HAP-1 (cell line): ENCODE measurements around the gene SLC35F1.

Source experiments
- DNase-seq, 2 experiments: peaks; one replicate each; pipeline ENCODE4 v3.0.0-alpha.2; 2016 to 2020; ENCODE audit warnings: low spot score in 2 of 2
- H3K27me3 ChIP-seq: fragments of 250-450 bp; sonication (Bioruptor Pico); 2 replicates; pipeline ENCODE4 v1.5.1; 2020; ENCODE audit warnings: low read depth, mild to moderate bottlenecking, moderate library complexity
- H3K36me3 ChIP-seq: fragments of 250-450 bp; sonication (Bioruptor Pico); replicated peaks from 2 replicates; pipeline ENCODE4 v1.5.1; 2020; ENCODE audit warnings: mild to moderate bottlenecking
- H3K4me1 ChIP-seq: fragments of 250-450 bp; sonication (Bioruptor Pico); 2 replicates; pipeline ENCODE4 v1.5.1; 2020; ENCODE audit warnings: mild to moderate bottlenecking
- H3K4me3 ChIP-seq: fragments of 250-450 bp; sonication (Bioruptor Pico); 2 replicates; pipeline ENCODE4 v1.5.1; 2020; ENCODE audit warnings: mild to moderate bottlenecking, moderate library complexity
- H3K9me3 ChIP-seq: fragments of 250-450 bp; sonication (Bioruptor Pico); 2 replicates; pipeline ENCODE4 v1.5.1; 2020; ENCODE audit warnings: mild to moderate bottlenecking, moderate library complexity
- in situ Hi-C: fragments of 300-500 bp; cut with MboI; formaldehyde crosslinking; loops from 3 replicates; pipeline ENCODE4 v1.14.3; 2020; ENCODE audit warnings: low sequenced_read_pairs, inconsistent platforms, mixed read lengths

The SLC35F1 gene

DNA sequence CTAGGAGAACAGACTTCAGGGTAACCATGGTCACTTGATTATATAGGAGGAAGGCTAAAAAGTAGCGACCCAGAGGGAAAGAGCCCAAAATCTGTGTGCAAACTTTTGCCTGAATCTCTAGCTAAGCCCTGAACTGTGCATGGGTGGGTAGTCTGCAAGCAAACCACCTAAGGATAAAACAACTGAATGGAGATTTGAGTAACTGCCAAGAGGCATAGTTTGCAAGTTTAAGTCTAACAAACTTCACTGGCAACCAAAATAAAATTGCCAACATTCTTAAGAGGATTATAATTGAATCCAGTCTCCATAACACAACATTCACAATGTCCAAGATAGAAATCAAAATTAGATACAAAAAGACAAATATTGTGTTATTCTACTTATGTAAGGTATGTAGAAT is 449.0 kb downstream of the SLC35F1 start:
- Histone ChIP-seq H3K27me3 (no peaks in the 10 kb centered on the region), H3K4me3 (no peak overlapping the region), H3K4me1 (peaks cover 3% of the 10 kb centered on the region; the same call in 1 of the 2 replicates), H3K36me3 (no peaks in the 10 kb centered on the region), H3K9me3 (no peaks in the 10 kb centered on the region)
- DNase-seq, result no peak
- in situ Hi-C loops, result no loop called here

DNA sequence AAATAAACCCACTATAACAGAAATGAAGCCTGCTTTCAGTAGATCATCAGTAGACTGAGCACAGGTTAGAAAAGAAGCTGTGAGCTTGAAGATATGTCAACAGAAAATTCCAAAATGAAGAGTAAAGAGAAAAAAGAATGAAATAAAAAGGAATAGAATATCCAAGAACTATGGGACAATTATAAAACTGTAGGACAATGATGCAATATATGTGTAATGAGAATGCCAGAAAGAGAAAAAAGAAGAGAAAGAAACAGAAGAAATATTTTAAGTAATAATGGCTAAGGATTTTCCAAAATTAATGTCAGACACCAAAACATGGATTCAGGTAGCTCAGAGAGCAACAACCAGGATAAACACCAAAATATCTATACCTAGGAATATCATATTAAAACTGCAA is 449.6 kb downstream of the SLC35F1 start:
- no peaks in the 10 kb centered on the region for H3K9me3 ChIP-seq
- H3K36me3 ChIP-seq, result no peaks in the 10 kb centered on the region
- H3K4me1 ChIP-seq, result peaks cover 3% of the 10 kb centered on the region; the same call in 1 of the 2 replicates
- no peak for DNase-seq
- no peak overlapping the region for H3K4me3 ChIP-seq
- H3K27me3 ChIP-seq, result no peaks in the 10 kb centered on the region
- in situ Hi-C loops, result no loop called here
